Fibroblast of the aortic adventitia (primary cell): ENCODE results near the gene ERAS. TPM values are rescaled to one million over a fixed set of nuclear protein-coding genes. Genes with fewer than 3 reads are reported as not detected.

Experiments used
- DNase-seq: peaks from one replicate; pipeline ENCODE4 v3.0.0-alpha.2; 2010; ENCODE audit warnings: low read depth
- H3K4me3 ChIP-seq: 2 replicates; pipeline ENCODE4 v1.5.1; 2011; ENCODE audit warnings: low read depth, mild to moderate bottlenecking, control low read depth, low read length, moderate library complexity
- total RNA-seq: library from RNA; depleted of rRNA; stranded (reverse); fragments of >200 nt; gene quantifications from 2 replicates; pipeline ENCODE4 v1.2.3, GENCODE V29; 2012; ENCODE audit warnings: low replicate concordance
- TF ChIP-seq, protein P1 (sequence below): IDR thresholded peaks from 2 replicates; pipeline ENCODE4 v1.5.1; 2011; ENCODE audit warnings: mild to moderate bottlenecking, low read length, control low read depth, inconsistent platforms; ENCODE audit not compliant: insufficient read depth

Gene ERAS
- total RNA-seq, 1 donor: not detected

DNA sequence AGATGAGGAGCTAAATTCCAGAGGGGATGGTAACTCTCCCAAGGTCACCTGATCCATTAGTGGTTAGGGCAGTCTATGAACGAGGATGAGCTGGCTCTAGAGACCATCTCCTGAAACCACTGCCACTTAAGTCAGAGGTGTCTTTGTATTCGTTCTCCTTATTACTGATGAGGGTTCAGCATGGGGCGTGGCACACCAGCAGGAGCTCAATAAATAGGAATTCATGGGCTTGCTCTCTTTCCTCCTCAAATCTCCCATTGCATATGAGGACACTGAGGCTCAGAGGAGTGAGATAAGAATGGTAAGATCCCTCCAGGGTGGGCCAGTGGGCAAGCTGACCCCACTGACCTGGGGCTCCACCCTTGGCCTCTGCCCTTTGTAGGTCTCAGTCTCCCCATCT is 41.6 kb upstream of the ERAS start:
- no peak overlapping the region for H3K4me3 ChIP-seq
- TF ChIP-seq, protein P1, sequence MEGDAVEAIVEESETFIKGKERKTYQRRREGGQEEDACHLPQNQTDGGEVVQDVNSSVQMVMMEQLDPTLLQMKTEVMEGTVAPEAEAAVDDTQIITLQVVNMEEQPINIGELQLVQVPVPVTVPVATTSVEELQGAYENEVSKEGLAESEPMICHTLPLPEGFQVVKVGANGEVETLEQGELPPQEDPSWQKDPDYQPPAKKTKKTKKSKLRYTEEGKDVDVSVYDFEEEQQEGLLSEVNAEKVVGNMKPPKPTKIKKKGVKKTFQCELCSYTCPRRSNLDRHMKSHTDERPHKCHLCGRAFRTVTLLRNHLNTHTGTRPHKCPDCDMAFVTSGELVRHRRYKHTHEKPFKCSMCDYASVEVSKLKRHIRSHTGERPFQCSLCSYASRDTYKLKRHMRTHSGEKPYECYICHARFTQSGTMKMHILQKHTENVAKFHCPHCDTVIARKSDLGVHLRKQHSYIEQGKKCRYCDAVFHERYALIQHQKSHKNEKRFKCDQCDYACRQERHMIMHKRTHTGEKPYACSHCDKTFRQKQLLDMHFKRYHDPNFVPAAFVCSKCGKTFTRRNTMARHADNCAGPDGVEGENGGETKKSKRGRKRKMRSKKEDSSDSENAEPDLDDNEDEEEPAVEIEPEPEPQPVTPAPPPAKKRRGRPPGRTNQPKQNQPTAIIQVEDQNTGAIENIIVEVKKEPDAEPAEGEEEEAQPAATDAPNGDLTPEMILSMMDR: no peak
- no peak for DNase-seq

DNA sequence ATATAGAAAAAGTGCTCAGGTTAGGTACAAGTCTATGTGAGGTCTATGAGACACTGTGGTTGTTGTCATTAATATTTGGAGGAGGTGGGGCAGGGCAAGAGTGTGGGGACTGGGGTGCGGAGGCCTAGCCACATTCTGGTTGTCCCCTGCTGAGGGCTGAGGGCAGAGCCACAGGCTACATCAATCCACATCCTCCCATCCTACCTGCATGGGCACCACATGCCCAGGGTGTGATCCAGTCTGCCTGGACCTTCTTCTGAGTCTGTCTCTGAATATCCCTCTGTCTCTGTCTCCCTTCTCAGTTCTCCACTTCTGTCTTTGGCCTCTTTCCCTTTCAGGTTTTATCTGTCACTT is 41.1 kb upstream of the ERAS start:
- DNase-seq: no peak
- no peak overlapping the region for H3K4me3 ChIP-seq
- TF ChIP-seq, protein P1: no peak

DNA sequence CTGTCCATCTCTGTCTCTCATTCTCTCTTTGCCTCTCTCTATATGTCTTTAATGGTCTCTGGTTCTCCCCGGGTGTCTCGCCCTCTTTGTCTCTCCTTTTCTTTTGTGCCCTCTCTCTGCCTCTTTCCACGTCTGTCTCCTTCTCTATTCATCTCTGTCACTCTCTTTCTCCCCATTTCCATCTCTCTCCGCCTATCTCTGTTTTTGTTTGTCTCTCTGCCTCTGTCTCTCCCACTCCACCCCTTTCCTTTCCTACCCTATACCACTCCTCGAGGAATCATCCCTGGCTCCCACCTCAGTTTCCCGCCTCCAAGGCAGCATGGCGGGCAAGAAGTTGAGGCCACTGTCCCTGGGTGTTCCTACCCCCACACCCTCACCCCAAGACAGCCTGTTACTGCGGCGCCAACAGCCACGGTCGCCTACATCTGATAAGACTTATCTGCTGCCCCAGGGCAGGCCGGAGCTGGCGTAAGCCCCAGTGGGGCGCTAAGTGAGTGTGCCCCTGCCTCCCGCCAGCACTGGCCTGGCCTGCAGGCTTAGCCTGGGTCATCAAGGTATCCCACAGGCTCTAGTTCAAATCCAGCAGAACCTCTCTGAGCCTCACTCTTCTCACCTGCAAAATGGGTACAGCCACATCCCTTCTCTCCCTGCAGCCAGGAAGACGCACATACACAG is 40.6 kb upstream of the ERAS start:
- no peak for DNase-seq
- TF ChIP-seq, protein P1: no peak
- H3K4me3 ChIP-seq: no peak overlapping the region

DNA sequence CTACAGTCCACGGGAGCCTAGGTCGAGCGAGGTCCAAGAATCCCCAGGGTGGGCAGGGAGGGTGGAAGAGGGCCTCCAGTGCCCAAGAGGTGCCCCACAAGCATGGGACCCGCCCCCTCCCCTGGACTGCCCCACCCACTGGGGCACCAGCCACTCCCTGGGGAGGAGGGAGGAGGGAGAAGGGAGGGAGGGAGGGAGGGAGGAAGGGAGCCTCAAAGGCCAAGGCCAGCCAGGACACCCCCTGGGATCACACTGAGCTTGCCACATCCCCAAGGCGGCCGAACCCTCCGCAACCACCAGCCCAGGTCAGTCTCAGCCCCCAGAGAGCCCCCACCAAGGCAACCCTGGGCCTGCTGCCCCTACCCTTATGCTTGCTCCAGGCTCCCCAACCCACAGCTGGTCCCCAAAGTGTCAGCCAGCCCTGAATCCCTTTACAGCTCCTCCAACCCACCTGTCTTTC is 39.9 kb upstream of the ERAS start, which contains the start of gene GATA1:
TSS of gene GATA1 (plus strand) at position 250 of the 460 bp plus-strand sequence. CDS start 4,520 bp downstream, outside the sequence.
- no peak within 1 kb of the TSS for H3K4me3 ChIP-seq
- TF ChIP-seq, protein P1: no peak
- DNase-seq: no peak

DNA sequence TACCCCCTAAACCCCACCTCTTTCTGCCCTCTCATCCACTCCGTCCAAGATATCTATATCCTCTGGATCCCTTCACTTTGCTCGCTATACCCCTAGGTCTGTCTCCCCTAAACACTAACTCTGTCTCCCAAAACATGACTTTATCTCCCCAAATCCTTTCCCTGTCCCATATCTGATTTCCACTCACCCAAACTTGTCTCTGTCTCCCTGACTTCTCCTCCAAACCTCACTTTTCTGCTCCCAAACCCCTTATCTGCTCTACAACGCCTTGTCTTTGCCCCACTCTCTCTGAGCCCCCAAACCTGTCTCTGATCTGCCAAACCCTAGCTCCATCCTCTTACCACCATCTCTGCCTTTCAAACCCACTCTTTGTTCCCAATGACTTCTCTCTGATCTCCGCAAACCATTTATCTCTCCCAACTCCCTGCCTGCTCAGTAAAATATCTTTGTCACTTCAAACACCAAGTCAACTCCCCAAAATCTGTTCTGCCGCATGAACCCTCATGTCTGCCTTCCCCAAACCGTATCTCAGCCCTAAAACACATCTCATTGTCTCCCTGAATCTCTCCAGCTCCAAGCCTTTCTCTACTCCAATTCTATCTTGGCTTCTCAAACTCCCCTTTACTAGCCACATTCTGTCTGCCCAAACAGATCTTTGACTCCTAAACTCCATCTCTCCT is 39.3 kb upstream of the ERAS start:
- no peak overlapping the region for H3K4me3 ChIP-seq
- TF ChIP-seq, protein P1: no peak
- no peak for DNase-seq

DNA sequence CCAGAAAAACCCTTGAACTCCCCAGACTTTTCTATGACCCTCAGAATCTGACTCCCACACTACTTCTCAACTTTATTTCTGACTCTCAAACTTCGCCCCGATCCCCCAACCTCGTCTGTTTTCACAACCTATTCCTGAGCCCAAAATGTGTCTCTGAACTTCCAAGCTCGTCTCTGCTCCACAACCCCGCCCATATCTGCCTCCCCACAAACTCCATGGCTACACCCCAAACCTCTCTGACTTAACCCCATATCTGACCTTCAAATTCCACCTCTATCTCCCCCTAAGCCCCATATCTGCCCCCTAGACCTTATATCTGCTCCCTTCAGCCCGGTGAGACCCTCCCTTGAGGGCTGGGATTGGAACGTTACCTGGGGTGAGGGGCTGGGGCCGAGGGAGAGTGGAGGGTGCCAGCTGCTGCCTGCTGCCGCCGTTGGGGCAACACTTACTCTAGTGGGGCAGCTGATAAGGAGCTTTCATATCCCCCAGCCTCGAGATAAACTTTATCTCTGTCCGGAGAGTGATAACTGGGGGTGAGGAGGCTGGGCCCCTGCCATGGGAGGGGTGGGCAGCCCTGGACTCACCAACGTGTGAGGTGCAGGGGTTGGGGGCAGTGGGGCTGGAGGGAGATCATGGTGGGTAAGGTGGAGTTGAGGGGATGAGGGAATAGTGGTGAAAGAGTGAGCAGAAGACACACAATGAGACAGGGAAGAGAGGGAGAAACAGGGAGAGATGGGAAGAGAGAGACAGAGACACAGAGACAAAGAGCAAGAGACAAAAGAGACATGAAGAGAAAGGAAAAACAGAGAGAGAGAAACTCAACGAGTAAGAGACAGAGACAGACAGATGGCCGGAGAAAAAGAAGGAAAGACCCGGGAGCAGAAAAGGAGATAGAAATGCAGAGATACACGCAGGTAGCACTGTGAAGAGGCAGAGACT is 38.5 kb upstream of the ERAS start:
- TF ChIP-seq, protein P1: no peak
- no peak overlapping the region for H3K4me3 ChIP-seq
- DNase-seq: no peak
